G401 (cell line): ENCODE results near the gene HOXD8. TPM values are rescaled to one million over a fixed set of nuclear protein-coding genes. Genes with fewer than 3 reads are reported as not detected.

Experiments
- DNase-seq: peaks from one replicate; pipeline ENCODE4 v3.0.0-alpha.2; 2015; ENCODE audit warnings: low spot score
- in situ Hi-C: cut with HindIII; loops from 2 replicates; pipeline ENCODE4 v1.10.0; 2016; ENCODE audit warnings: low sequenced_read_pairs, mixed read lengths
- total RNA-seq: library from RNA; depleted of rRNA; stranded (reverse); fragments of >200 nt; shearing (Covaris generic); gene quantifications from 2 replicates; pipeline ENCODE4 v1.2.3, GENCODE V29; 2014

The HOXD8 gene
- total RNA-seq, 1 experiment from 2014 or later = 4.2 TPM

DNA sequence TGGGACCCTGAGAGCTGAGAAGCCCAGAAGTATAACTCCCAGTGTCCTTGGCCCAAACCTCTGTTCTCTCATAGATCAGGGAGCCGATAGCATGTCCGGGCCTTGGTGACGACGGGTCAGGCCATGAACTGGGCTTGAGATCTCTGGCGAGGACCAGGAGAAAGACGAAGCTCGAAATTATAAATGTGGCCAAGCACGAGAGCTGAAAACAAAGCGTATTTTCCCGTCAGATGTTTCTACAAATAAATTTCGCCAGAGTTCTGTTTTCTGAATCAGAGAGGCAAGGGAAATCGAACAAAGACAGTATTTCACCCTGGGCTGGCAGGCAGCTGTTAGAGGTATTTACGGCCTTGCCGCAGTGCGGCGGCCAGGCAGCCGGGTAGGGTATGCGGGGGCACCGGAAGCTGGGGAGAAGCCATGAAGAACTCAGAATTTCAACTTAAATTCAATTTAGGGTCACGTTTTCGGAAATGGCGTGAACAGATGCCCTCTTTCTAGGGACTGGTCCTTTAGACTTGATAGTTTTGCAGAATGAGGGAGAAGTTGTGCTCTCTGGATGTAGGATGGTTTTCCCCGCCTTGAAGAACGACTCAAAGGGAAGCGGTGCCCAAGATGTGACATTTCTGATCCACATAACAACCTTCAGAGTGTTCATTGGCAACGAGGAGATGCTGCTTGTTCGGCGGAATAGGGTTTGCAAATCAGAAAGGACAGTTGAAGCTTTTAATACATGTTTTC is 9.6 kb downstream of the HOXD8 start:
- in situ Hi-C loops = no loop called here
- DNase-seq = no peak

DNA sequence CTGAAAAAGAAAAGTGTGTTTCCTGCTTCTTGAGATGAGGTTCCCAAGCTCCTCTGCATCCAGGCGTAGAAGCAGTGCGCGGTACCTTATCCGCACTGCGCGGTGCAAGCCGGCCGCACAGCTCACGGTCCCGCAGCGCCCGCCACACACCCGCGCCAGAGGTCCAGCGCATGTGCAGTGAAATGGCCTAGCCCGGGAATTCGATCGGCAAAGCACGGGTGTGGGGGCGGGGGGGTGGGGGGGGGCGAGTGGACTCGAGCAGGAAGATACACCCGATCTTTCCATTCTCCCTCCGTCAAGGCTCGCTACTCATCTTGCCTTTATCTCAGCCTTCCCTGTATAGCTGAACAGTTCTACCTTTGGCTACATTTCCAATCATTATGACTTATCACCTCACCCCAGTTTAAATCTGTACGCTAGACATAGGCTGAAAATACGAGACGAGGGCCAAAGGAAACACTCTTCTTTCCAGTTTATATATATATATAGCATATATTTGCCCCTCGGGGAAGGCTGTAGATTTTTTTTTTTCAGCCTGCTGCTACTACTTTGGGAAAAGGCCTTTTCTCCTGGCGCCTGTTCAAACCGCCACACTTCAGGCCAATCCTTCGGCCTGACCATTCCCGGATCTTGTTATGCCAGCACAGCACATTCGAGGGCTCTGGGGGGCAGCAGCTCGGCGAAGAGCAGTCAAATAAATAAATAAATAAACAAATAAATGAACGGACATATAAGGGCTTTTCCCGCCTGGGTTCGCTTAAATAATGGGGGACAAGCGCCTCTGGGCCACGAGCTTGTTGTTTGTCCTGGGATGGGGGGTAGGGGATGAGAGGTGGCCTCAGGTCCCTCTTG is 10.4 kb downstream of the HOXD8 start:
- DNase-seq = no peak
- in situ Hi-C loops = no loop called here

DNA sequence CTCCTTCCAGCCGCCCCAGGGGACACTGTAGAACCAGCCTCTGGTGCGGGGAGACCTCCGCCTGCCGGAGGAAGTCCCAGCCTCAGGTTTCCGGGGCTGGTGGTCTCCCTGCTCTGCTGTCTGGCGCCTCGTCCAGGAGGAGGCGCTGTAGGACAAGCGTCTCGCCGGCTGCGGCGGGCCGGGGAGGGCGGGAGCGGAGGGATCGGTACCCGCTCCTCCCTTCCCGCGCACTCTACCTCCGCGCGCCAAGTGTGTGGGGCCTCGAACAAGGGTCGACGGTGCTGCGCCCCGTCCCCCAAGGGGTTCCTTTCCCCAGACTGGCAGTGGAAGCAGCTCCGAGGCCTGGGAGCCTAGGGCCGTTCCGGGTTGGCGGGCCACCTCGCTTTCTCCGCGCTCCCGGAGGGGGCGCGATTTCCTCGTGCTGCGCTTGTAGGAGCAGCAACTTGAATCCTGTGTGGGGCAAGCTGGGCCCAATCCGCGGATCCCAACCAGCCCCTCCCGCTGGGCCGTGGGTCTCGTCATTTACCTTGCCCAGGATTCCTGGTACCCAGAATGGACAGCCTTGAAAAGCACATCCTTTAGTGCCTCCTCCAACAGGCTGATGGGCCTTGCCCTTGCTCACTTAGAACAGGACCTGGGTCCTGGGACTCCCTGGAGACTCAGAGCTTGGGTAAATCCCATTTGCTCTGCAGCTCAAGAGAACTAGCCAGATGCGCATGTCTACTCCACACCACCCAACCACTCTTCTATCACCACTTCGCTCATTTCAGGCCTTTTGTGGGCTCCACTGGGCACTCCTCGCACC is 11.2 kb downstream of the HOXD8 start:
- in situ Hi-C loops = no loop called here
- peak; percentile 23 for DNase-seq

DNA sequence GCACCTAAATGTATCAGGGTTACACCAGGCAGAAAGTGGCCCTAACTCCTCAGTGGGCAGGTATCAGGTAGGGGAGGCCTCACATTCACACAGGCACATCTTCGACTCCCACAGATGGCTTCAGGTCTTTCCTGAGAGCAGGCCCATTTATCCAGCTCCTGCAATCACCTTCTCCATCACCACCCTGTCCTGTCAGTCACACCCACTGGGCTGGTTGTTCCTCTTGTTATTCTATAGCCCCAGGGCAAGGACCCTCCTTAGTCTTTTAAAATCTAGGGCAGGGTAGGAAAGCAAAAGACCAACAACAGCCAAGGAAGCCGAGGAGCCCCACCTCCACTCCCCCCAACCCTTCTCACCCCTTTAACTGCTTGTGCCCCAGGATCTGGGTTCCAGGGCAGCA is 12.8 kb downstream of the HOXD8 start:
- in situ Hi-C loops = no loop called here
- DNase-seq = no peak

DNA sequence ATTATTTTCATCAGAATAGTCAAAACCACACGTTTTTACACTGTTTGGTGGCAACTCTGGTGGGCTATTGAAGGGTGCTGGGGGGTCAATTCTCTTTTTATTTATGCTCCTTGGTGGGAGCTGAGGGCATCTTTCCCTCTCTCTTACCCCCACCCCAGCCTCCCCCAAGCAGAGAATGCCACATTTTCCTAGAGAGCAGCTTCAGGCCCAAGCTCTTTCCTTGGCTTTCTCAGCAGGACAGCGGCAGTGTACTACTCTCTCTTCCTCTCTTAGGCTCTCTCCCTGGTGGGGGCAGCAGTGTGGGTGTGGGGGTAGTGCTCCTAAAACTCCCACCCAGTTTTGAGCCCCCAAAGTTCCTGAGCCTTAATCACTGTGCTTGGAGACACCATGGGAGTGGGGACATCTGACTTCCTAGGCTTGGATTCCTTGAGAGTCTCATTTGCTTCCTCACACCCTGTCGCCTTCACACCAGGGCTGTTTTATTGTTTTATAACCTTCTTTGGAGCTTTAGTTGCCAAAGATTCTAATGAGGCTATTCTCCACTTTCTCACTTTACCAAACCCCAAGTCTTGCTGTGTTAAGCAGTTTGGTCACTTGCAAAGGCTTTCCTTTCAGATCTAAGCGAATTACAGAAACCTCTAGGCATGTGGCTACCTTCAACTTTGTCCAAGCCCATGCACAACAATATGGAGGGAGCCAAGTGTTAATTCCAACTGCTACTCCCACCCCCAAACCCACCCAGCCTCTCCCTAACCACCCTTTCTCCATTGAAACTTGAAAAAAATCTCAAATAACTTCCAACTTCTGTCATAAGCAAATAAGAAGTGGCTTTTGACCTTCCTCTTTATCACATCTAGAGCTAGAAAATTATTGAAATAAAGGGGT is 15.8 kb downstream of the HOXD8 start:
- in situ Hi-C loops = no loop called here
- DNase-seq = no peak

DNA sequence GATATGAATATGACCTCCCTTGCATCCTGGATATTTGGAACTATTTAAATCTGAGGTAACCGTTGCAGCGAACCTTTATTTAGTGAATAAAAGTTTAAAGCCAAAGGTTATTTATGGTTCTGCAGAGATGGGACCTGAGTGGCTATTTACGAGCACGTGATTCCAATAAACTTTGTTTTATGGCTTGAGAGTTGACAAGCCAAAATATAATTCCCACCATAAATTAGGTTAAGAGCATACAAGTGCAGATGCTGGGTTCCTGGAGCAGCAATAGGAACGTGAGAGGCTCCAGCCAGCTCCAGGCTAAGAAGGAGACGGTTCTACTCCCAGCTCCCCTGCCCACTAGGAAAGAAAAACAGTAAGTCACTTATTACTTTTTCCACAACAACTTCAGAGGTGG is 16.6 kb downstream of the HOXD8 start:
- in situ Hi-C loops = no loop called here
- no peak for DNase-seq

DNA sequence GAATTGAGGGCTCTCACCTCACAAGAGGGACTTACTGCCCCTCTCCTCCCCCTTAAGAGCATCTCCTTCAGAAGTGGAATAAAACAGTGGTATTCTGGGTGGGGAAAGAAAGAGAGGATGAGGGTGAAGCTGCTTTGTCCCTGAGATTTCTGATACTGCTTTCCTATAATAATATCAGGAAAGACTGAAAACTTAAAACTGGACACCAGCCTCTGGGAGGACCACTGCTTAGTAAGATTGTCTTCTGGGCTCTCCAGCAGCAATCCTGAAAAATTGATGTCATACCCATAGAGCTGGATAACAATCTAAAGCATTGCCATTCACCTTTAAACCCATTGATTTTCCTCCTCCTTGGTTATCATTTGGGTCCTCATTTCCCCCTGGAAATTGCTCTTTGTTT is 17.1 kb downstream of the HOXD8 start:
- no peak for DNase-seq
- in situ Hi-C loops = no loop called here

DNA sequence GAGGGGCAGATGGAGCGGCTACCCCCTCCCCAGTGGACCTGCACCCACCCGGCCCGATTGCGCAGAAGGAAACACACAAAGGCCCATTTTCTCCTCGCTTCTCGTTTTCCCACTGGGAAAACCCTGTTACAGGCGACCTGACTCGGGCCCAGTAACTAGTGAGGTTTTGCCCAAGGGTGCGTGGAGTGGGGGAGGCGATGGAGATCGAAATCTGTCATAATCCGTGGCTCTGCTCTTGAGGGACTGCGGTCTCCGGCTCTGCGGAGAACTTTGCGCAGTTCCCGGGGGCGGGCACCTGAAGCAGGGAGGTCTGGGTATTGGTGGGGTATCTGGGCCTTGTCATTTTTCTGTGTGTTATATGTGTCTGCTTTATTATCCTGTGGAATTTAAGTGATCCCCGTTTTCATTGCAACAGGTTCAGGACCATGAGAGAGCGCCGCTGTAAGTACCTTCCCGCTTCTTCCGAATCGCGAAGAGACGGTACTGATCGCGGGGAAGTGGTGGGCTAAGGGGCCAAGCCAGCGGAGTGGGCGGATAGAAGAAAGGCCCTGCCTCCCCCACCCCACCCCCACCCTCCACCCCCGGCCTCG is 17.8 kb downstream of the HOXD8 start:
- in situ Hi-C loops = no loop called here
- DNase-seq = no peak

DNA sequence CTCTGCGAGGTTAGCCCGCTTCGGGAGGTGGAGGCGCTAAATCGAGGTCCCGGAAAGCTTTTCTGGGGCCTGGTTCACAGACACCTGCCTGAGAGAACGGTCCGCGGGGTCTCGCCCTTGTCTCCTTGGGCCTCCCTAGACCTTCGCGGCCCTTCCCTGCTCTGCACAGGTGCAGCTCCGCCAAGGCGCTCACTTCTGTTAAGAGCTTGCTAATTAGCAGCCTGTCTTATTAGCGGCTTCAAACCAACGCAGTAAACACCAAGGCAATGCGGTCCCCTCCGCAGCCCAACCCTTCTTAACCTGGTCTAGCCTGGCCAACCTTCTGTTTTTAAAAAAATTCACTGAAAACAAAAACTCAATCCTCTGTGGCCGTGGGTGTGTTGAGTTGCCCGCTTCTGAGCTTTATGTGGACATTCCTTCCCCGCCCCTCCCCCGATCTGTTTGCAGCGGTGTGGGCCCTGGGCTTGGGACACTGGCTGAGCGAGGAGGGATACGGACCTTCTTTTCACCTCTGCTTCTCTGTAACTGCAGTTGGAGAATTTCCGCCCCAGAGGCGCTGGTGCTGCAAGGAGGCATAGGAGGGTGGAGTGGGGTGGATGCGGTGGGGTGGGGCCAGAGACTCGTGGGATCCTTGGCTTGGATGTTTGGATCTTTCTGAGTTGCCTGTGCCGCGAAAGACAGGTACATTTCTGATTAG is 18.4 kb downstream of the HOXD8 start:
- DNase-seq = no peak
- in situ Hi-C loops = no loop called here

DNA sequence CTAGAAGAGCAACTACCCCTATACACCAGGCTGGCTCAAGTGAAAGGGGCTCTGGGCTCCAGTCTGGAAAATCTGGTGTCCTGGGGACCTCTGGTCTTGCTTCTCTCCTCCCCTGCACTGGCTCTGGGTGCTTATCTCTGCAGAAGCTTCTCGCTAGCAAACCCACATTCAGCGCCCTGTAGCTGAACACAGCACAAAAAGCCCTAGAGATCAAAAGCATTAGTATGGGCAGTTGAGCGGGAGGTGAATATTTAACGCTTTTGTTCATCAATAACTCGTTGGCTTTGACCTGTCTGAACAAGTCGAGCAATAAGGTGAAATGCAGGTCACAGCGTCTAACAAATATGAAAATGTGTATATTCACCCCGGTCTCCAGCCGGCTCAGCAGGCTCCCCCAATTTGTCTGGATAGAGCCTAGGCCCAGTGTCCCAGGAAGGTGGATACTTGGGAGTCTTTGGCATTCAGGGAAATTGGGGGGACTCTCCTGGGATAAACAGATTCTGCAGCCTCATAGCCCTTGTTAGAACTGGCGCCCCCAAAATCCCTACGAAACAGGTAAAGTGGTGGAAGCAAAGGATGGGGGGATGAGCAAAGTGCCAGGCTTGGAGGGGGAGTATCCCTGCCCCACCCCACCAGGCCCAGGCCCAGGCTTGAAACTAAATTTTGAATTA is 19.4 kb downstream of the HOXD8 start:
- no peak for DNase-seq
- in situ Hi-C loops = no loop called here

DNA sequence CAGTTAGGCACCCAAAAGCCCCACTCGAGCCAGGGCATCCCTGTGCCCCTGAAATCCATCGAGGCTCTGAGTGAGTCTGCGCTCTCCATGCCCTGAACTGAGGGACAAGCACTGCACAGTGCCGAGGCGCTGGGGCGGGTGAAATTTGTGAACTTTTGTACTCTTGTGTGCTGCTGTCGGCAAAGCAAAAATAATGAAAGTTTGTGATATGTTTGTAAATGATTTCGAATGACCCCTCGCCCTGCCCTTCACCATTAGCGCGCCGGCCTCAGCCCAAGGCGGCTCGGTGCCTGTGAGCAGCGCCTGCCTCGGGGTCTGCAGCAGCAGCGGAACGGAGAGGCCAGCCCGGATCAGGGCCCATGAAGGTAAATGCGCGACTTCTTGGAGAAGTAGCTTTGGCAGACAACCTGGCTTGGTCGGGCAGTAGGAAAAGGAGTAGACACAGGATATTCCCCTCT is 20.0 kb downstream of the HOXD8 start:
- in situ Hi-C loops = no loop called here
- DNase-seq = no peak

DNA sequence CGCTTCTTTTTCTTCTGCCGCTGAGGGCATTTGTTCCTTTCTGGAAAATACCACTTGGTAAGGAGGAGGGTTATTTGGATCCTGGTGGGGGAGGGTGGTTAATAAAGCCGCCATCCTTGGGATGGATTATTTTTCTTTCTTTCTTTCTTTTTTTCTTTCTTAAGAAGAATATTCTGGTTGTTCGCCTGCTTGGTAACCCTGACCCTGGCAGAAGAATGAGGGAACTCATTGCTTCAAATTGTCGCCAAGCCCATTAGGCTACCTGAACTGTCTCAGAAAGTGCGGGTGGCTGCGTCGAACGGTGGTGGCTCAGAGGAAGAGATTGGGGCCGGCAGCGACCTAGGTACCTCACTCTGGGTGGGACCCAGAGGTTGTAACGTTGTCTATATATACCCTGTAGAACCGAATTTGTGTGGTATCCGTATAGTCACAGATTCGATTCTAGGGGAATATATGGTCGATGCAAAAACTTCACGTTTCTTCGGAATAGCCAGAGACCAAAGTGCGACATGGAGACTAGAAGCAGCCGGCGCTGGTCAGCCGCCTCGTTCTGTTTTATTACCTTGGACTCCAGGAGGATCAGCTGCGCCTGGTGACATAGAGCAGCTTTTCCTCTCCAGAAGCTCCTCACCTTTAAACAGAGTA is 20.6 kb downstream of the HOXD8 start:
- in situ Hi-C loops = no loop called here
- DNase-seq = no peak

DNA sequence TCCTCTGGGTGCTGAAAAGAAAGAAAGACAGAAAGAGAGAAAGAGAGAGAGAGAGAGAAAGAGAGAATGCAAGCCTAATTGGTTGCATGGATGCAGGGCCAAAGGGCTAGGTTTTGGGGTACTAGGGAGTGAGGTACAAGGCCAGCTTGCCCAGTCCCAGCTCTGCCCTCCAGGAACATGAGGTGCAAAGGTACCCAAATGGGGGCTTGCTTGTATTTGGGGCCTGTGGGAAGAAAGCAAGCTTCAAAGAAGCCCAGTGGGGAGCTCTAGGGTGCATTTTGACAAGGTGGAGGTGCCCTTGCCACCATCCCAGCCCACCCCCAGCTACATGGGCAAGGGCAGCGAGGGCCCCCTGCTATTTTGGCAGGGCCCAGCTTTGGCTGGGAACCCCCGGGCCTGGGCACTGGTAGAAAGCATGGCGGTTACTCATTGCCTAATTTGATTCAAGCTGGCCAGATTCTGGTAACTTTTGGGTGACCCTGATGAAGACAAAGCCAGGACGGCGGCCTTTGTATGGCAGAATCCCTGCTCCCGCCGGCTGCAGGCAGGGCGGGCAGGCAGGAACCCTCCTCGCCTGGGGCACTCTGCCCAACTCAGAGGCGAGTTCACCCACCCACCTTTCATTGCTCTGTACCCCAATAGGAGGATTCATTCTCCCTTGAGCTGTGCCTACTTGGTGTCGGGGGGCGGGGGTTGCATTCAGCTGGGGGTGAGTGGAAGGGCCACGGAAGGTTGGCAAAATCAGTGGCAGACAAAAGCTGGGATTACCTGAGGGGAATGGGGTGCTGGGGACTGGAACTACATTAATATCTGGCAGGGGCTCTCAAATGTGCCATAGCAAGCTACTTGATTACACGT is 21.3 kb downstream of the HOXD8 start:
- no peak for DNase-seq
- in situ Hi-C loops = no loop called here

DNA sequence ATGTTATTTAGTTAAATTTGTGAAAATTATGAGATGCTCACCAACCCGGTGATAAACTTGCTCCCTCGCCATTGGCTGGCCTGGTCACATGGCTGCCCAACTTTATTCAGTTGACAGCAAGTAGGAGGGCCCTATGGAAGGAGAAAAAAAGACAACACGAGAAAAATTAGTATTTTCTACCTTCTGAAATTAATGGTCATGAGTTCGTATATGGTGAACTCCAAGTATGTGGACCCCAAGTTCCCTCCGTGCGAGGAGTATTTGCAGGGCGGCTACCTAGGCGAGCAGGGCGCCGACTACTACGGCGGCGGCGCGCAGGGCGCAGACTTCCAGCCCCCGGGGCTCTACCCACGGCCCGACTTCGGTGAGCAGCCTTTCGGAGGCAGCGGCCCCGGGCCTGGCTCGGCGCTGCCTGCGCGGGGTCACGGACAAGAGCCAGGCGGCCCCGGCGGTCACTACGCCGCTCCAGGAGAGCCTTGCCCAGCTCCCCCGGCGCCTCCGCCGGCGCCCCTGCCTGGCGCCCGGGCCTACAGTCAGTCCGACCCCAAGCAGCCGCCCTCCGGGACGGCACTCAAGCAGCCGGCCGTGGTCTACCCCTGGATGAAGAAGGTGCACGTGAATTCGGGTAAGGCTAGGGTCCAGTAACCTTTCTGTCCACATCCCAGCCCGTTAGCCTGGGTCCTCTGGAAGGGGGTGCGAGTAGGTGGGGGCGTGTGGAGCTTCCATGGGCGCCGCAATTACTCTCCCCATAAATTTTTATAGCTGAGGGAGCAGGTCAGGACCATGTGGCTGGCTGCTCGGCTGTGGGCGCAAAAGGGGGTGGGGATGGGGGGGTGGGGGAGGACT is 22.2 kb downstream of the HOXD8 start, which contains the start of gene HOXD4:
Gene HOXD4, plus strand, starts transcription at position 109 of the 846 bp plus-strand sequence. Its CDS starts 84 bp downstream, at position 193.
- in situ Hi-C loops = no loop called here
- DNase-seq = no peak
